ENCODE measurements around the gene LIN52. TPM values are rescaled to one million over a fixed set of nuclear protein-coding genes. Genes with fewer than 3 reads are reported as not detected.

LIN52 gene
- total RNA-seq = 10 to 100 TPM; 12.0 to 15.0 TPM

- POLR2A ChIA-PET = interaction anchor here (1.0 to 1.3 kb wide), 6 partner anchors 65 to 1058 kb away, joined by 3 to 6 read pairs (median 3); partner anchors contain the start of genes ACOT2, BBOF1, ENTPD5 and ZFYVE1
- peaks cover 23% of the 10 kb centered on the region for H3K4me1 Mint-ChIP-seq
- ATAC-seq (ENCODE audit: low read depth) (peak; percentile 93), DNase-seq (peak; percentile 96)
- H3K4me3 Mint-ChIP-seq = peak within 1 kb of the TSS; percentile 94
- H3K36me3 Mint-ChIP-seq = peaks cover 12% of the 10 kb centered on the region
- H3K9me3 Mint-ChIP-seq = peaks cover 2% of the 10 kb centered on the region
- H3K27ac Mint-ChIP-seq = peak within 1 kb of the TSS; percentile 93
- no peaks in the 10 kb centered on the region for H3K27me3 Mint-ChIP-seq
Measured at GRCh38 chr14:74084277-74085046, at the start of gene LIN52, which contains the start of gene ALDH6A1. TSS of gene LIN52 (plus strand) at chr14:74084956. CDS start at chr14:74084975, 19 bp downstream. TSS of gene ALDH6A1 (minus strand) at chr14:74084453. CDS start at chr14:74084394, 59 bp downstream.

GRCh38 chr14:74035556-74035955, 49.2 kb upstream of the LIN52 start:
- no peak overlapping the region for H3K27ac Mint-ChIP-seq
- DNase-seq = no peak
- POLR2A ChIA-PET = no interaction called here
- no peak for ATAC-seq (ENCODE audit: low read depth)
- H3K36me3 Mint-ChIP-seq = no peaks in the 10 kb centered on the region
- no peaks in the 10 kb centered on the region for H3K9me3 Mint-ChIP-seq
- H3K4me3 Mint-ChIP-seq = no peak overlapping the region
- H3K27me3 Mint-ChIP-seq = no peaks in the 10 kb centered on the region
- peaks cover 2% of the 10 kb centered on the region for H3K4me1 Mint-ChIP-seq

- no peak for DNase-seq
- Mint-ChIP-seq H3K36me3 (no peaks in the 10 kb centered on the region), H3K27me3 (no peaks in the 10 kb centered on the region), H3K9me3 (no peaks in the 10 kb centered on the region), H3K4me3 (no peak overlapping the region), H3K27ac (no peak overlapping the region), H3K4me1 (peaks cover 2% of the 10 kb centered on the region)
- ATAC-seq (ENCODE audit: low read depth) = peak; percentile 45
- POLR2A ChIA-PET = no interaction called here
Measured at GRCh38 chr14:74038020-74038859, 46.5 kb upstream of the LIN52 start.

GRCh38 chr14:74042296-74042695, 42.5 kb upstream of the LIN52 start:
- Mint-ChIP-seq H3K4me1 (peaks cover 2% of the 10 kb centered on the region), H3K4me3 (no peak overlapping the region), H3K36me3 (no peaks in the 10 kb centered on the region), H3K27me3 (no peaks in the 10 kb centered on the region), H3K27ac (no peak overlapping the region), H3K9me3 (no peaks in the 10 kb centered on the region)
- POLR2A ChIA-PET = interaction anchor here (0.5 kb wide), 1 partner anchor 90 kb away, joined by 4 read pairs; no protein-coding TSS in a partner anchor
- ATAC-seq (ENCODE audit: low read depth) (no peak), DNase-seq (no peak)

GRCh38 chr14:74045522-74045921, 39.2 kb upstream of the LIN52 start:
- POLR2A ChIA-PET = no interaction called here
- no peaks in the 10 kb centered on the region for H3K27me3 Mint-ChIP-seq
- ATAC-seq (ENCODE audit: low read depth) (no peak), DNase-seq (no peak)
- no peaks in the 10 kb centered on the region for H3K36me3 Mint-ChIP-seq
- no peak overlapping the region for H3K27ac Mint-ChIP-seq
- no peak overlapping the region for H3K4me3 Mint-ChIP-seq
- H3K4me1 Mint-ChIP-seq = no peaks in the 10 kb centered on the region
- no peaks in the 10 kb centered on the region for H3K9me3 Mint-ChIP-seq

- POLR2A ChIA-PET = no interaction called here
- no peak overlapping the region for H3K4me3 Mint-ChIP-seq
Measured at GRCh38 chr14:74048281-74048680, 36.5 kb upstream of the LIN52 start.

GRCh38 chr14:74049876-74050495, 34.8 kb upstream of the LIN52 start:
- DNase-seq = no peak
- H3K9me3 Mint-ChIP-seq = no peaks in the 10 kb centered on the region
- POLR2A ChIA-PET = no interaction called here
- H3K27ac Mint-ChIP-seq = no peak overlapping the region
- no peak for ATAC-seq (ENCODE audit: low read depth)
- no peaks in the 10 kb centered on the region for H3K36me3 Mint-ChIP-seq
- H3K4me3 Mint-ChIP-seq = no peak overlapping the region
- H3K27me3 Mint-ChIP-seq = no peaks in the 10 kb centered on the region
- no peaks in the 10 kb centered on the region for H3K4me1 Mint-ChIP-seq

More at GRCh38 chr14:74048281-74048680, 36.5 kb upstream of the LIN52 start:
- no peaks in the 10 kb centered on the region for H3K36me3 Mint-ChIP-seq
- H3K27me3 Mint-ChIP-seq = no peaks in the 10 kb centered on the region
- DNase-seq (no peak), ATAC-seq (ENCODE audit: low read depth) (no peak)
- H3K27ac Mint-ChIP-seq = no peak overlapping the region
- H3K4me1 Mint-ChIP-seq = no peaks in the 10 kb centered on the region
- H3K9me3 Mint-ChIP-seq = no peaks in the 10 kb centered on the region

GRCh38 chr14:74062809-74063150, 22.0 kb upstream of the LIN52 start:
- POLR2A ChIA-PET = no interaction called here
- Mint-ChIP-seq H3K4me1 (no peaks in the 10 kb centered on the region), H3K27me3 (no peaks in the 10 kb centered on the region), H3K4me3 (no peak overlapping the region), H3K36me3 (peaks cover 5% of the 10 kb centered on the region), H3K9me3 (no peaks in the 10 kb centered on the region), H3K27ac (no peak overlapping the region)
- DNase-seq (no peak), ATAC-seq (ENCODE audit: low read depth) (no peak)

GRCh38 chr14:74064426-74064825, 20.3 kb upstream of the LIN52 start:
- no peaks in the 10 kb centered on the region for H3K27me3 Mint-ChIP-seq
- ATAC-seq (ENCODE audit: low read depth) (no peak), DNase-seq (no peak)
- H3K9me3 Mint-ChIP-seq = no peaks in the 10 kb centered on the region
- POLR2A ChIA-PET = no interaction called here
- peaks cover 5% of the 10 kb centered on the region for H3K36me3 Mint-ChIP-seq
- no peaks in the 10 kb centered on the region for H3K4me1 Mint-ChIP-seq
- H3K27ac Mint-ChIP-seq = no peak overlapping the region
- H3K4me3 Mint-ChIP-seq = no peak overlapping the region

GRCh38 chr14:74064883-74065282, 19.9 kb upstream of the LIN52 start:
- DNase-seq = no peak
- no peak overlapping the region for H3K27ac Mint-ChIP-seq
- POLR2A ChIA-PET = no interaction called here
- no peak for ATAC-seq (ENCODE audit: low read depth)
- no peak overlapping the region for H3K4me3 Mint-ChIP-seq
- H3K4me1 Mint-ChIP-seq = no peaks in the 10 kb centered on the region
- no peaks in the 10 kb centered on the region for H3K27me3 Mint-ChIP-seq
- no peaks in the 10 kb centered on the region for H3K9me3 Mint-ChIP-seq
- peaks cover 5% of the 10 kb centered on the region for H3K36me3 Mint-ChIP-seq

- POLR2A ChIA-PET = no interaction called here
- no peaks in the 10 kb centered on the region for H3K9me3 Mint-ChIP-seq
- H3K27me3 Mint-ChIP-seq = no peaks in the 10 kb centered on the region
- no peak overlapping the region for H3K27ac Mint-ChIP-seq
- H3K4me1 Mint-ChIP-seq = no peaks in the 10 kb centered on the region
- no peak overlapping the region for H3K4me3 Mint-ChIP-seq
- peaks cover 5% of the 10 kb centered on the region for H3K36me3 Mint-ChIP-seq
- no peak for ATAC-seq (ENCODE audit: low read depth)
- DNase-seq = no peak
Measured at GRCh38 chr14:74065746-74066575, 18.8 kb upstream of the LIN52 start.

- Mint-ChIP-seq H3K4me1 (no peaks in the 10 kb centered on the region), H3K36me3 (no peaks in the 10 kb centered on the region), H3K27me3 (no peaks in the 10 kb centered on the region), H3K9me3 (no peaks in the 10 kb centered on the region), H3K27ac (no peak overlapping the region), H3K4me3 (no peak overlapping the region)
- ATAC-seq (ENCODE audit: low read depth) (no peak), DNase-seq (no peak)
- POLR2A ChIA-PET = no interaction called here
Measured at GRCh38 chr14:74077401-74077800, 7.4 kb upstream of the LIN52 start.
